CD14-positive monocyte (primary cell): Measurements from ENCODE around the gene CUX1. TPM values are rescaled to one million over a fixed set of nuclear protein-coding genes. Genes with fewer than 3 reads are reported as not detected.

ENCODE experiments used
- DNase-seq, 3 donors: peaks; one replicate each; pipeline ENCODE4 v3.0.0-alpha.2; 2011 to 2022
- H2AFZ ChIP-seq: 2 replicates; pipeline ENCODE4 v1.6.0; 2012; ENCODE audit warnings: mild to moderate bottlenecking, low read depth, low read length, inconsistent platforms; ENCODE audit not compliant: insufficient read depth, poor library complexity, severe bottlenecking
- H3K27ac ChIP-seq, 2 donors: 1 replicate in 1 of 2; 2 replicates in 1 of 2; pipeline ENCODE4 v1.5.1; 2012 to 2013; ENCODE audit warnings: low read length in 2 of 2, control low read depth in 1 of 2, inconsistent platforms in 1 of 2, low read depth in 1 of 2, mild to moderate bottlenecking in 1 of 2
- H3K27me3 ChIP-seq, 2 donors: one replicate each; pipeline versions ENCODE4 v1.6.0 to v1.6.1; 2011 to 2013; ENCODE audit warnings: low read length in 2 of 2; ENCODE audit not compliant: control insufficient read depth in 2 of 2, insufficient read depth in 2 of 2
- H3K36me3 ChIP-seq, 2 donors: replicated peaks in 1 of 2; 1 replicate in 1 of 2; 2 replicates in 1 of 2; pipeline versions ENCODE4 v1.5.1 to v1.6.1; 2012 to 2013; ENCODE audit warnings: low read length in 2 of 2, control low read depth in 1 of 2, inconsistent platforms in 1 of 2, mild to moderate bottlenecking in 1 of 2; ENCODE audit not compliant: insufficient read depth in 2 of 2, control insufficient read depth in 1 of 2
- H3K4me1 ChIP-seq, 2 donors: 1 replicate in 1 of 2; 2 replicates in 1 of 2; pipeline versions ENCODE4 v1.5.1 to v1.6.1; 2012 to 2013; ENCODE audit warnings: low read length in 2 of 2, control low read depth in 1 of 2, inconsistent platforms in 1 of 2, mild to moderate bottlenecking in 1 of 2, moderate library complexity in 1 of 2; ENCODE audit not compliant: insufficient read depth in 2 of 2, control insufficient read depth in 1 of 2
- H3K4me2 ChIP-seq: replicated peaks from 2 replicates; pipeline ENCODE3; 2012; ENCODE audit warnings: low read length, moderate library complexity, mild to moderate bottlenecking; ENCODE audit not compliant: poor library complexity, severe bottlenecking; ENCODE audit errors: extremely low read depth
- H3K4me3 ChIP-seq, 3 experiments: fragments of 200-600 bp in 1 of 3; sonication (generic) in 1 of 3; replicated peaks in 1 of 3; 1 replicate in 2 of 3; 2 replicates in 1 of 3; pipeline ENCODE4 v1.5.1; 2011 to 2013; ENCODE audit warnings: low read length in 3 of 3, mild to moderate bottlenecking in 3 of 3, control low read depth in 2 of 3, low read depth in 2 of 3, inconsistent platforms in 1 of 3, moderate library complexity in 1 of 3
- H3K79me2 ChIP-seq: 2 replicates; pipeline ENCODE4 v1.6.0; 2012; ENCODE audit warnings: mild to moderate bottlenecking, control low read depth, inconsistent platforms, low read length, moderate library complexity; ENCODE audit not compliant: insufficient read depth
- H3K9ac ChIP-seq: 2 replicates; pipeline ENCODE4 v1.6.0; 2017; ENCODE audit warnings: low read length, mild to moderate bottlenecking; ENCODE audit not compliant: insufficient read depth, poor library complexity, severe bottlenecking
- H3K9me3 ChIP-seq, 2 donors: replicated peaks in 1 of 2; 1 replicate in 1 of 2; 2 replicates in 1 of 2; pipeline versions ENCODE4 v1.5.1 to v1.6.1; 2012 to 2013; ENCODE audit warnings: low read length in 2 of 2, control low read depth in 1 of 2; ENCODE audit not compliant: control insufficient read depth in 1 of 2, insufficient read depth in 1 of 2
- H4K20me1 ChIP-seq: 2 replicates; pipeline ENCODE4 v1.6.0; 2012; ENCODE audit warnings: mild to moderate bottlenecking, low read length, control low read depth, moderate library complexity; ENCODE audit not compliant: insufficient read depth
- H3K27ac Mint-ChIP-seq, 7 donors: one replicate each; pipeline ENCODE4 v1.8.0; 2020; ENCODE audit warnings: mild to moderate bottlenecking in 7 of 7, mixed read lengths in 7 of 7, moderate library complexity in 6 of 7, inconsistent platforms in 2 of 7
- H3K27me3 Mint-ChIP-seq, 3 donors: one replicate each; pipeline ENCODE4 v1.8.0; 2021 to 2022; ENCODE audit warnings: low read depth in 3 of 3, mild to moderate bottlenecking in 3 of 3, mixed read lengths in 3 of 3, moderate library complexity in 3 of 3, inconsistent platforms in 1 of 3
- H3K36me3 Mint-ChIP-seq, 2 donors: one replicate each; pipeline ENCODE4 v1.8.0; 2020; ENCODE audit warnings: mixed read lengths in 2 of 2, inconsistent platforms in 1 of 2, mild to moderate bottlenecking in 1 of 2
- H3K4me1 Mint-ChIP-seq: one replicate; pipeline ENCODE4 v1.8.0; 2020; ENCODE audit warnings: mild to moderate bottlenecking, mixed read lengths
- H3K4me3 Mint-ChIP-seq, 2 donors: one replicate each; pipeline ENCODE4 v1.8.0; 2020; ENCODE audit warnings: mild to moderate bottlenecking in 2 of 2, mixed read lengths in 2 of 2, moderate library complexity in 1 of 2
- H3K9me3 Mint-ChIP-seq, 7 donors: one replicate each; pipeline ENCODE4 v1.8.0; 2020 to 2022; ENCODE audit warnings: mixed read lengths in 7 of 7, mild to moderate bottlenecking in 6 of 7, moderate library complexity in 6 of 7, inconsistent platforms in 2 of 7
- WGBS: methylation state at CpG from one replicate; pipeline ENCODE4 v1.1.5; 2013; ENCODE audit warnings: missing lambda C conversion rate; ENCODE audit not compliant: insufficient coverage; 5-methylcytosine and 5-hydroxymethylcytosine counted together
- intact Hi-C, 2 donors: fragments of 100-400 bp; cut with micrococcal nuclease; formaldehyde crosslinking; loops; one replicate each; pipeline versions ENCODE4 v1.15.0 to v1.15.1; 2023
- polyA plus RNA-seq, 3 donors: library from polyadenylated mRNA; depleted of rRNA in 1 of 3; unstranded in 2 of 3; stranded (reverse) in 1 of 3; fragments of 300-500 nt in 2 of 3; fragments of >200 nt in 1 of 3; fragmentation: Illumina TruSeq in 2 of 3; gene quantifications; 1 replicate in 2 of 3; 2 replicates in 1 of 3; pipeline ENCODE4 v1.2.3, GENCODE V29; 2012 to 2021
- TF ChIP-seq, protein P1 (sequence below): fragments of 200-600 bp; IDR thresholded peaks from one replicate; pipeline ENCODE4 v1.8.0; 2022; ENCODE audit warnings: antibody characterized with exemption, mild to moderate bottlenecking

CUX1 gene
- polyA plus RNA-seq, 3 donors = 17.6 to 38.0 (median 28.0) TPM

- H4K20me1 ChIP-seq = peaks cover 41% of the 10 kb centered on the region
- H3K27me3 ChIP-seq = no peaks in the 10 kb centered on the region
- peaks cover 31 to 34% of the 10 kb centered on the region in 2 donors for H3K4me1 ChIP-seq
- Mint-ChIP-seq H3K27me3 (no peaks in the 10 kb centered on the region), H3K27ac (peak overlapping the region; percentile 91 to 99 (median 93)), H3K4me3 (peak overlapping the region in 1 of 2 donors; percentile 72), H3K9me3 (no peaks in the 10 kb centered on the region), H3K36me3 (peaks cover 25 to 34% of the 10 kb centered on the region in 2 donors), H3K4me1 (peaks cover 35% of the 10 kb centered on the region)
- H3K9ac ChIP-seq = peak overlapping the region; percentile 41
- H3K9me3 ChIP-seq = no peaks in the 10 kb centered on the region
- no peak overlapping the region for H2AFZ ChIP-seq
- peak overlapping the region; percentile 71 to 88 for H3K27ac ChIP-seq
- H3K4me3 ChIP-seq = peak overlapping the region in 1 of 3 experiments; percentile 24
- TF ChIP-seq, protein P1, sequence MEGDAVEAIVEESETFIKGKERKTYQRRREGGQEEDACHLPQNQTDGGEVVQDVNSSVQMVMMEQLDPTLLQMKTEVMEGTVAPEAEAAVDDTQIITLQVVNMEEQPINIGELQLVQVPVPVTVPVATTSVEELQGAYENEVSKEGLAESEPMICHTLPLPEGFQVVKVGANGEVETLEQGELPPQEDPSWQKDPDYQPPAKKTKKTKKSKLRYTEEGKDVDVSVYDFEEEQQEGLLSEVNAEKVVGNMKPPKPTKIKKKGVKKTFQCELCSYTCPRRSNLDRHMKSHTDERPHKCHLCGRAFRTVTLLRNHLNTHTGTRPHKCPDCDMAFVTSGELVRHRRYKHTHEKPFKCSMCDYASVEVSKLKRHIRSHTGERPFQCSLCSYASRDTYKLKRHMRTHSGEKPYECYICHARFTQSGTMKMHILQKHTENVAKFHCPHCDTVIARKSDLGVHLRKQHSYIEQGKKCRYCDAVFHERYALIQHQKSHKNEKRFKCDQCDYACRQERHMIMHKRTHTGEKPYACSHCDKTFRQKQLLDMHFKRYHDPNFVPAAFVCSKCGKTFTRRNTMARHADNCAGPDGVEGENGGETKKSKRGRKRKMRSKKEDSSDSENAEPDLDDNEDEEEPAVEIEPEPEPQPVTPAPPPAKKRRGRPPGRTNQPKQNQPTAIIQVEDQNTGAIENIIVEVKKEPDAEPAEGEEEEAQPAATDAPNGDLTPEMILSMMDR = no peak
- peak overlapping the region; percentile 12 for H3K4me2 ChIP-seq
- H3K36me3 ChIP-seq = peaks cover 14 to 23% of the 10 kb centered on the region in 2 donors
- peaks cover 62% of the 10 kb centered on the region for H3K79me2 ChIP-seq
- DNase-seq = peak; percentile 93 to 98 (median 96)
- WGBS = 61% methylated on average over 3 of the region's 12 CpGs
- intact Hi-C loops = loop anchor here (5.0 to 10.0 kb wide), 2 partner anchors 170 to 207 kb away; no protein-coding TSS in a partner anchor
Measured at GRCh38 chr7:102064361-102065025, 247.1 kb downstream of the CUX1 start.

DNA sequence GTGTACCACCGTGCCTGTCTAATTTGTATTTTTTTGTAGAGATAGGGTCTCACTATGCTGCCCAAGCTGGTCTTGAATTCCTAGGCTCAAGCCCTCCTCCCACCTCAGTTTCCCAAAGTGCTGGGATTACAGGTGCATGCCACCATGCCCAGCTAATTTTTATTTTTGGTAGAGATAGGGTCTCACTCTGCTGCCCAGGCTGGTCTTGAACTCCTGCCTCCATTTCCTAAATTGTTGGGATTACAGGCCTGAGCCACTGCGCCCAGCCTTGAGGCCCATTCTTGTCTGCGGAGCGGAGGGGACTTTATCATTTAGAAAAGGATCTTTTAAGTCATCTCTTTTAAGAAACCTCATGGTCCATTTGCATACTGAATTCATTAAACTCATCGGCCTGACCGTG is 247.8 kb downstream of the CUX1 start:
- TF ChIP-seq, protein P1 = no peak

More for the DNA sequence above, 247.8 kb downstream of the CUX1 start:
- H3K4me1 ChIP-seq = peaks cover 31 to 34% of the 10 kb centered on the region in 2 donors
- no peaks in the 10 kb centered on the region for H3K9me3 ChIP-seq
- Mint-ChIP-seq H3K9me3 (peaks cover 0 to 2% (median 0%) of the 10 kb centered on the region in 7 donors), H3K4me1 (peaks cover 35% of the 10 kb centered on the region), H3K27me3 (no peaks in the 10 kb centered on the region), H3K27ac (peak overlapping the region; percentile 91 to 99 (median 93)), H3K36me3 (peaks cover 30 to 41% of the 10 kb centered on the region in 2 donors), H3K4me3 (peak overlapping the region in 1 of 2 donors; percentile 42)
- H3K4me3 ChIP-seq = peak overlapping the region in 1 of 3 experiments; percentile 24
- peaks cover 19 to 30% of the 10 kb centered on the region in 2 donors for H3K36me3 ChIP-seq
- H3K27ac ChIP-seq = peak overlapping the region; percentile 71 to 88
- WGBS = no CpG with 5 or more reads among the region's 6 CpGs
- H3K9ac ChIP-seq = no peak overlapping the region
- peaks cover 62% of the 10 kb centered on the region for H3K79me2 ChIP-seq
- H4K20me1 ChIP-seq = peaks cover 41% of the 10 kb centered on the region
- H3K4me2 ChIP-seq = peak overlapping the region; percentile 12
- intact Hi-C loops = loop anchor here in 1 of 2 donors (10.0 kb wide), 1 partner anchor 170 kb away; no protein-coding TSS in a partner anchor
- DNase-seq = no peak
- no peaks in the 10 kb centered on the region for H3K27me3 ChIP-seq
- H2AFZ ChIP-seq = no peak overlapping the region
